HG02884 (cell line): ENCODE measurements around the gene CDH2.
"Not testable (repeated sequence)": the region's sequence is repeated elsewhere in the genome, so short reads cannot be mapped to it uniquely, and the experiment has no call there.

Source experiments
- ATAC-seq: cut with Tn5 transposase; IDR thresholded peaks from one replicate; pipeline ENCODE4 v1.9.1; 2021; ENCODE audit warnings: mild to moderate bottlenecking, moderate library complexity; ENCODE audit not compliant: unreplicated experiment

Gene CDH2

DNA sequence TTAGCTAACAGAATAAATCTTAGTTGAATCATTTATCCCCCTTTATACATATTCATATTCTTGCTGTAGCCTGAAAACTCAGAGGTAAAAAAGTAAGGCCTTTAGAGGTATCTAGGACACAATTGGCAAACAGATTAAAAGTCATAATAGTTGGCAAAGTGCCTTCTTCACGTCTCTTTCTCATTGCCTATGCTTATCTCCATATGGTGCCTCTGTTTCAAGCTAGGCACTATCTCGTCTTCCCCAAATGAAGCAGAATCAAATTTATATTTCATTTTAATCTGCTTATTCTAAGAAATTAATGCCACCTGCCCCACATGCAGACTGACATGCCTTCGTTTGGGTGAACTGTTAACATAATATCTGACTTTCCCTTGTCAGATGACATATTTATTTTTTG, 245.4 kb downstream of the CDH2 start:
- no peak for ATAC-seq

DNA sequence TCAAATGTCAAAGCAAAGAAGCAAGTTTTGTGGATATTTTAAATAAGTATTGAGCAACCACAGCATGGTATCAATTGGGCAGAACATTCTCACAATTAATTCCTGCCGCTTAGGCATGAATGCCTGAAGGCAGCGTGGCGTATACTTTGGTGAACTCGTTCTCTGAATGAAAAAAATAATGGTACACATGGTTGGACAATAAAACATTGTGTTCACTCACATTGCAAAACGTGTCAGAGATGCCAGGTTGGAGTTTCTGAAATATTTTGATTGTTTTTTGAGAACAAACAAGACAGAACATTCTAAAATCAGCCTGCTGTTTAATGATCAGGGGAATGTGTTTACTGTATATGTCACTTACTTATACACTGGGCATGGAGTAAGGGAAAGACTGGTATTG, 254.2 kb downstream of the CDH2 start:
- ATAC-seq: no peak

DNA sequence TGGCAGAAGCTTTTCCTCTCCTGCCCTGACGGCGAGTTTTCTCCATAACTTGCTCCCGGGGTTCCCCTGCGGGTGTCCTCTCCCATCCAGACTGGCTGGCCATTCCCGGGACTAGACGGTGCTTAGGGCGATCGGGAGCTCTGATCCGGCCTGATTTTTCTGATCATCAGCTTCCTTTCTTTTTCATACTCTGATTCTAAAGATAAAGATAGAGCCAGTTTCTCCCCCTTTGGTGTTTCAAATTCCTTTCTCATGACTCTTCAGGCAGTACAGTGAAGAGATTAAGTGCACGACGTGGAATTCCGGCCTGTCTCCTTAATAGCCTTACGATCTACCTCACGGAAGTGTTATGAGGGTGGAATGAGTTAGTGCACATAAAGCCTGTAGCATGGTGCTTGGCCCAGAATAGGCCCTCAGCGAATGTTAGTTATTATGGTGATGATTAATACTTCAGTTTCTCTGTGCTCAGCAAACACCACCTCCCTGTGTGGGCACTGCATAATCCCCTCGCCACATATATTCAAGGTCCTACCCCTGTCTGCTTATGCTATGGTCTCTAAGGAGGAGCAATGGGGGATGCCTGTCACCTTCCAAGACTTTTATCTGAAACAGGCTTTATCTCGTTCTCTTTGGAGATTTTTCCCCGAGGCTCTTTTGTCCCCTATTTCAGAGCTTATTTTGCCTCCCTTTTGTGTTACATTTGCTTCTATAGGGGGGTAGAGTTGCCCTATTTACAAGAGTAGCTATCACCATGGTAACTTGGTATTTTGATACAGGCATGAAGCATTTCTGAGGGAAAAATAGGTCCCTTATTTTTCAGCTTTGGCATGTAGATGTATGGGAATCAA, 254.8 kb downstream of the CDH2 start:
- no peak for ATAC-seq

DNA sequence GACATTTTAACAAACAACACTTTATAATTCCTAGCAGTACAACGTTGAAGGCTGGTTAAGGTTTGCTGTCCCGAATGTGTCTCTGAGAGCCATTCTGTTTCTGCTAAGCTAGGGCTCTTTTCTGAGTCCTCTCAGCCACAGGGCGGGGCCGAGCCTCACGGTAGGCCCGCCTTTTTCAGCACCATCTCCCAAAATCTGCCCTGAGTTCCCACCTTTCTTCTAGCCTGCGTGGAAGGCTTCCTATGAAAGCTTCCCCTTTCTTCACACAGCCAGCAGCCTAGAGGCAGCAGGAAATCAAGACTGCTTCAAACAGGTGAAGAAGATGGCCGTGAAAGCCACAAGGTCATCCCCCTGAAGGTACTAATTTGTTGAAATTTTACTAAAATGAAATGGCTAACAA, 255.5 kb downstream of the CDH2 start:
- no peak for ATAC-seq

DNA sequence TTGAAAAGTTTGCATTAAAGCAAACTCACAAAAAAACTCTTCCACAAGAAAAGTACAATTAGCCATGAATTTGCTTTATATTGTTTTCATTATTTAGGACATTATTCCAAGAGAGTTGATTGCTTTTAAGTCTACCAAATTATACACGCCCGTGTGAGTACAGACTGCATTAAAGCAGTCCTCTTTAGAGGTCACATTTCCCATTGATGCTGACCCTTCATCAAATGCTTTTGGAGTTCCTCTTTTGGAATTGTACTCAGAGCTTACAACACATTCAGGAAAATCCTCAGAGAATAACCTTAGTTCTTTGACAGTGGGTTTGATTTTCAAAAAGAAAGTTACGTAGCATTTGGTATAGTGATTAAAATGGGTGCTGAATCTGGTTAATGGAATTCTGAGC, 256.1 kb downstream of the CDH2 start:
- ATAC-seq: no peak

DNA sequence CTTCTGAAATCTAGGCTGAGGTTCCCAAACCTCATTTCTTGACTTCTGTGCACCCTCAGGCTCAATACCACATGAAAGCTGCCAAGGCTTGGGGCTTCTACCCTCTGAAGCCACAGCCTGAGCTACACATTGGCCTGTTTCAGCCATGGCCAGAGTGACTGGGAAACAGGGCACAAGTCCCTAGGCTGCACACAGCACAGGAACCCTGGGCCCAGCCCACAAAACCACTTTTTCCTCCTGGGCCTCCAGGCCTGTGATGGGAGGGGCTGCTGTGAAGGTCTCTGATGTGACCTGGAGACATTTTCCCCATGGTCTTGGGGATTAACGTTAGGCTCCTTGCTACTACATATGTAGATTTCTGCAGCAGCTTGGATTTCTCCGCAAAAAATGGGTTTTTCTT, 270.7 kb downstream of the CDH2 start:
- not testable (repeated sequence) for ATAC-seq

DNA sequence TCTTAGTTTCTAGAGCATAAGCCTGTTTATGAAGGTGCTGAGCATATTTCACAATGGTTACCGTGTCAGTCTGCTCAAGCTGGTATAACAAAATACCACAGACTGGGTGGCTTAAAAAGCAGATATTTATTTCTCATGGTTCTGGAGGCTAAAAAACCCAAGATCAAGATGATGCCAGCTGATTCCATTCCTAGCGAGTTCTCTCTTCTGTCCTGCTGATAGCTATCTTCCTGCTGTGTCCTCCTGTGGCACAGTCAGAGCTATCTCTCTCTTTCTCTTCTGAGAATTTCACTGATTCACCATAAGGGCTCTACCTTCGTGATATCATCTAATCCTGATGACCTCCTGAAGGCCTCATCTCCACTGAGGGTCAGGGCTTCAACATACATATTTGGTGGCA, 273.0 kb downstream of the CDH2 start:
- ATAC-seq: no peak

DNA sequence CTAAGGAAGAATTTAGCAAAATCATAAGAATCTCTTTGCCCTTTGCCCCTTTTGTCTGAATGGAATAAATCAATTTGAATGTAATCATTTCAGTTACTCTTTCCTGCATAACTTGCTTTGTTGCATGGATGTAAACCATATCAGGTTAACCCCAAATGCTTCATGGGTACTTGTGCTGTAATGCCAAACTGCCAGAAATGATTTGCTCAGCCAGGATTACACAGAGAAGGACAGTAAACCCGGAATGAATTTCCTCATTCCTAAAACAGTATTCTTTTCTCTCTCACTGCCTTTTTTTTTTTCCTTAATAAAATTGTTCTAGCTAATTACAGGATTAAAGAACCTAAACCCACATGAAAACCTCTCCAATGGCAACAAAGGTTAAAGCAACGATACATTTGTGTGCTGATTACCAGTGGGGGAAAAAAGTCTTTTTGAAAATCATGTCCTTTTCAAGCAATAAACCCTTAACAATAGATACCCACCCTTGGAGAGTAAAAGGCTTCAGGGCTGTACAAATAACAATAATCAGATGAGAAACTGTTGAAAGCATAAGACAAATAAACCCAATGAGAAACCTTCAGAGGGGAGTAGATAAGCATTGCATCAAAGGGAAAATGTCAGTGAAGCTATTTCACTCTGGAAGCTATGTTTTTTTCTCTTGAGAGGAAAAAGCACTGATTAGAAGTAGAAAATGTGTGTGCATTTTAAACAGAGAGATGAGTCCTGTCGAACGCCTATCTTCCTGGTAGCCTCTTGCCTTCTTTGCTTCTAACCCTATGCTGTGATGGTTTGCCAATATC, 275.3 kb downstream of the CDH2 start:
- ATAC-seq: no peak
